Astrocyte of the cerebellum (primary cell): ENCODE results near the gene CAPRIN2.
A peak's percentile ranks its signal among the peaks of the same experiment; 100 is the strongest.

Experiments
- DNase-seq: peaks from one replicate; pipeline ENCODE4 v3.0.0-alpha.2; 2011; ENCODE audit warnings: low read depth
- H3K4me3 ChIP-seq: 2 replicates; pipeline ENCODE4 v1.5.1; 2011; ENCODE audit warnings: mild to moderate bottlenecking, low read depth, low read length, moderate library complexity
- in situ Hi-C: cut with HindIII; loops from 2 replicates; pipeline ENCODE4 v1.10.0; 2017; ENCODE audit warnings: low sequenced_read_pairs
- TF ChIP-seq, protein P1 (sequence below): IDR thresholded peaks from 2 replicates; pipeline ENCODE4 v1.5.1; 2012; ENCODE audit warnings: low read length, low read depth, moderate library complexity, mild to moderate bottlenecking; ENCODE audit errors: missing control alignments

Gene CAPRIN2

DNA sequence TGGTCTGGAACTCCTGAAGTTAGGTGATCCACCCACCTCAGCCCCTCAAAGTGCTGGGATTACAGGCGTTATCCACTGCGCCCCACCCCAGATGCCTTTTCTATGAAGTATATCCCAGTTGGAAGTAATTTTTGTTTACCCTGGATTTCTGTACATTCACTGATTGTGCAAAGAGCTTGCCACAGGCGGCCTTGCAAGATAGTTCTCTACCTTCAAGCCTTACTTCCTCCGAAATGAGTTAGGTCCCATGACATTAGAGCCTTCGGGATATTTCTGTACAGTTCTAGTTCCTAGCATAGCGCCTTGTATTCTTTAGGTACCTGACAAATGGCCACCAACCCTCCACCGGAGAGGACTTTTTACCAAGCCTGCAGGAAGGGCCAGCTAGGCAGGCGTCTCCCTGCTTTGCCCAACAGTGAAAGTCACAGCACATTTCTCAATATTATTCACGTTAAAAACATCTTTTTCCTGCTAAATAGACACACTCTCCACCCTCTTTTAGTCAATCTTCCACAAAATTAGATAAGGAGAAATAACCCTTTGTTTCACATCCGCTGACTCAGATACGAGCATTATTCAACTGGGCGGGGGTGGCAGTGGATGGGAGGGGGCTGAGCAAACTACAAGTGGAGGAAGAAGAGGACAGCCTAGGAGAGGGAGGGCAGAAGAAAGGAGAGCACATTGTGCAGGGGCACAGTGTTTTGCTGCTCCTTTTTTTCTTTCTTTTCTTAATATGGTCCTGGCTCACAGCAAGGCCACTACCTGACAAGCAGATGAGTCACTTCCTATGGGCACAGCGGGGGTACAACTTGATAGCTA is 40.0 kb upstream of the CAPRIN2 start:
- peak overlapping the region; percentile 8 for H3K4me3 ChIP-seq
- peak; percentile 86 for DNase-seq

DNA sequence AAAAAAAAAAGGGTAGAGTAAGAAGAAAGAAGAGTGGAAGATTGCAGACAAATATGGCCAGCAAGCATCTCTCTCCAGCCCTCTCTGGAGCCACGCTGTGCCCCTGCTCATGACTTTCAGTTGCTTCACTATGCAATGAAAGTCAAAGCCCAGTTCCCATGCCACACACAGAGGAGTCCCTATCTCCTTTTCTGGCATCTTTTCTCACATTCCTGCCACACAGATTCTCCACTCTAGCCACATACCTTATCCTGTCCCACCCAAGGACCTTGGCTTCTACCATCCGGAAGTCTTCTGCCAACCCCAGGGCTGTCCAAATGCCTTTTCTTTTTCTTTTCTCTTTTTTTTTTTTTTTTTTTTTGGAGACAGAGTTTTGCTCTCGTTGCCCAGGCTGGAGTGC is 39.3 kb upstream of the CAPRIN2 start:
- TF ChIP-seq, protein P1, sequence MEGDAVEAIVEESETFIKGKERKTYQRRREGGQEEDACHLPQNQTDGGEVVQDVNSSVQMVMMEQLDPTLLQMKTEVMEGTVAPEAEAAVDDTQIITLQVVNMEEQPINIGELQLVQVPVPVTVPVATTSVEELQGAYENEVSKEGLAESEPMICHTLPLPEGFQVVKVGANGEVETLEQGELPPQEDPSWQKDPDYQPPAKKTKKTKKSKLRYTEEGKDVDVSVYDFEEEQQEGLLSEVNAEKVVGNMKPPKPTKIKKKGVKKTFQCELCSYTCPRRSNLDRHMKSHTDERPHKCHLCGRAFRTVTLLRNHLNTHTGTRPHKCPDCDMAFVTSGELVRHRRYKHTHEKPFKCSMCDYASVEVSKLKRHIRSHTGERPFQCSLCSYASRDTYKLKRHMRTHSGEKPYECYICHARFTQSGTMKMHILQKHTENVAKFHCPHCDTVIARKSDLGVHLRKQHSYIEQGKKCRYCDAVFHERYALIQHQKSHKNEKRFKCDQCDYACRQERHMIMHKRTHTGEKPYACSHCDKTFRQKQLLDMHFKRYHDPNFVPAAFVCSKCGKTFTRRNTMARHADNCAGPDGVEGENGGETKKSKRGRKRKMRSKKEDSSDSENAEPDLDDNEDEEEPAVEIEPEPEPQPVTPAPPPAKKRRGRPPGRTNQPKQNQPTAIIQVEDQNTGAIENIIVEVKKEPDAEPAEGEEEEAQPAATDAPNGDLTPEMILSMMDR, result no peak
- in situ Hi-C loops, result no loop called here
- H3K4me3 ChIP-seq, result no peak overlapping the region
- DNase-seq, result no peak

More for the DNA sequence above, 40.0 kb upstream of the CAPRIN2 start:
- TF ChIP-seq, protein P1, result no peak
- in situ Hi-C loops, result no loop called here

DNA sequence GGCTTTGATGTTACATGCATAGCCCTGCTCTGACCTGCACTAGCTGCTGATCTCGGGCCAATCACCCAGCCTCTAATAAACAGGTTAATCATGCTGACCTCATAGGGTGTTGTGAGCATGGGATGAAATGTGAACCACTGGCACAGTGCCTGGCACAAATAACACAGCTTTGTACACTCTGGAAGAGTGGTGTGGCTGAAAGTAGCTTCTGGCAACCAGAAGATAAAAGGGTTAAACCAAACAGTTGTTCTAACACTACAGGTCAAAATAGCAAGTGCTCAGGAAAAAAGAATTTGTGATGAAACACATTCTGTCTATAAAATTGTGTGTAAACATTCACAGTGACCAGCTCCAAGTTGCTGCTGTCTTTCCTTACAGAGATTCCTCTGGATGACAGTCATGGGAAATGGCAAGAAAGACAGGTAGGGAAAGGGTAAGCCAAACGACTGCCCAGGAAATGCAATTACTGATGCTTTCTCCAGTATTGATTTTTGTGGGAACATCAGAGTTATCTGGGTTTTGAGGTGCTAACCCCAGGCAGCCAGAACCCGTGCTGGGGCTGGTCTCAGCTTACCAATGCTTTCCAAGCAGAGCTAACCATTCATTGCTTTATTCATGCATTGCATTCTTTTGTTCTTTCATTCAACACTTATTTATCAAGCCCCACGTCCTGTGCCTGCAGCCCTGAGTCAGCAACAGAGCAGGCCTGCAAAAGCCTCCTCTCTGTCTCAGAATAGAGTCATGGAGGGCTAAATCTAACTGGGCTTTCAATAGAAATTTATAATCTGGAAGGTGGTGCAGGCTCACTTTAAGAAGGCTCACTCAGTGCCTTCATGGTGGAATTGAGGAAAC is 38.1 kb upstream of the CAPRIN2 start:
- TF ChIP-seq, protein P1, result no peak
- DNase-seq, result no peak
- H3K4me3 ChIP-seq, result no peak overlapping the region
- in situ Hi-C loops, result no loop called here

DNA sequence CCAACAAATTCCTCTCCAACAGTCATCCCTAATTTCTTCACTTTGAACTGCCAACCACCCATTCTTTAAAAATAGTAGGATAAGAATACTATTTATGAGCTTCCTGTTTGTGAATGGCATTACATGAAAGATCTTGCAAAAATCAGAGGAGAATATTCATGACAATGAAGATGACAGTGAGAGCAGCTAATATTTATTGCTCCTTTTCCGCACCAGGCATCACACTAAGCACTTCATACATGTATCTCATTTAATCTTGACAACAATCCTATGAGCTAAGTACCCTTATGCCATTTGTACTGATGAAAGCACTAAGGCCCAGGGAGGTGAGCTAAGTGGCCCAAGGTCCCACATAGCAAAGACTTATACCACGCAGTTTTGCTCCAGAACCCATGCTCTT is 37.3 kb upstream of the CAPRIN2 start:
- H3K4me3 ChIP-seq, result no peak overlapping the region
- DNase-seq, result no peak
- in situ Hi-C loops, result no loop called here
- TF ChIP-seq, protein P1, result no peak

DNA sequence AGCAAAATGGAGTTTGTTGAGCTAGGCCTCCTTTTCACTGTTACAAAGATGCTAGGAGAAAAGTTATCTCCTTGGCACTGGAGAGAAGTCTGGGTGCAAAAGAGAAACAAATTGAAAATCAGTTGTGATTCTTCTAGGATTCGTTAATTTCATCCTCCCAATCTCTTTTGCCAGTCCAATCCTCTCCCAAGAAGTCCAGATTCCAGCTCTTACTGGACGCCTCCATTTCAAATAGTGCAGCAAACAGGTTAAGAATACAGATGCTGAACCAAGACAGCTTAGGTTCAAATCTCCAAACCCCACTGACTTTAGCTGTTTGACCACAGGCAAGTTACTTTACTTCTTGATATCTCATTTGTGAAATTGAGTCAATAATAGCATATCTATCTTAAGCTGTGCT is 34.0 kb upstream of the CAPRIN2 start:
- in situ Hi-C loops, result no loop called here
- TF ChIP-seq, protein P1, result no peak
- no peak for DNase-seq
- no peak overlapping the region for H3K4me3 ChIP-seq

DNA sequence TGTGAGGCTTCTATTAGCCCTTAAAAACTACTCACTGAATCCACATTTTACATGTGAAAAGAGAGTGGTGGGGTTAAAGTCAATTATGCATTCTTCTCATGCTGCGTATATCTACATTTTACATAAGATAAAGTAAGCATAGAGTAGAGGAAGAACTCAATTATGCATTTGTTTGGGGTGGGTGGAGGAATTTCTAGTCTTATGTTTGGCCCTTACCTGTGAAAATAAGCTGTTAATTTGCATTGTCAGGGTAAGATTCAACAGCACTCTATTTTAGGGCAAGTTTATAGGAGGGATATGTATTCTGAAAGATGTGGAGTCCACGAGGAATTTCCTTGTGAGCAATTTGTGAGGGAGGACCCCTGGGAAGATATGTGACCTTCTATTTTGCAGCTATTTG is 30.9 kb upstream of the CAPRIN2 start:
- no peak overlapping the region for H3K4me3 ChIP-seq
- TF ChIP-seq, protein P1, result no peak
- in situ Hi-C loops, result no loop called here
- no peak for DNase-seq
